ENCODE data around the gene PDZRN3. TPM values are rescaled to one million over a fixed set of nuclear protein-coding genes. Genes with fewer than 3 reads are reported as not detected.

Gene PDZRN3
- total RNA-seq, 1 experiment from 2014 or later = 0.17 TPM

- no TSS peak for BruUV-seq (replicated peaks)
- CTCF ChIA-PET = no interaction called here
These were observed 243.8 kb downstream of the PDZRN3 start for GRCh38 chr3:73380735-73381532.

More at GRCh38 chr3:73380735-73381532, 243.8 kb downstream of the PDZRN3 start:
- ATAC-seq (no peak), DNase-seq (ENCODE audit: low read depth, low spot score) (no peak)
- H3K9ac ChIP-seq (ENCODE audit: low read length) = no peak overlapping the region
- no peak overlapping the region for H2AFZ ChIP-seq (ENCODE audit: low read depth, low read length, poor library complexity, severe bottlenecking)
- ChIA-PET RAD21 (ENCODE audit: low non-redundant PET in 1 of 2, low total read pairs in 2 of 2, uncharacterized antibody in 2 of 2, unreplicated experiment in 2 of 2) (no interaction called here), POLR2A (no interaction called here)
- no peaks in the 10 kb centered on the region for H4K20me1 ChIP-seq (ENCODE audit: insufficient read depth)
- H3K36me3 ChIP-seq (ENCODE audit: control insufficient read depth in 1 of 2, insufficient read depth in 2 of 2, low read length in 2 of 2) = no peaks in the 10 kb centered on the region
- no peak for TF ChIP-seq EGR1 (IDR thresholded peaks at IDR 0.05; ENCODE audit: low read depth)
- no peak for TF ChIP-seq FOSL1 (IDR thresholded peaks at IDR 0.05; ENCODE audit: low read depth)
- no peak for TF ChIP-seq CTCF (IDR thresholded peaks at IDR 0.05 in 2 of 3, conservative IDR thresholded peaks at IDR 0.05 in 1 of 3; ENCODE audit: borderline replicate concordance in 1 of 3, insufficient read depth in 1 of 3, low read depth in 2 of 3, low read length in 2 of 3)
- no peak for TF ChIP-seq ATF3 (IDR thresholded peaks at IDR 0.05)
- no peak for TF ChIP-seq SIN3A (IDR thresholded peaks at IDR 0.05; ENCODE audit: low read depth)
- no peak for TF ChIP-seq TCF7L2 (IDR thresholded peaks at IDR 0.05; ENCODE audit: borderline replicate concordance, extremely low read depth, insufficient read depth, insufficient read length)
- no peak for TF ChIP-seq POLR2AphosphoS5 (IDR thresholded peaks at IDR 0.05; ENCODE audit: low read depth, low read length)
- no peak for TF ChIP-seq YY1 (IDR thresholded peaks at IDR 0.05; ENCODE audit: extremely low read depth, insufficient replicate concordance, low read depth, low read length)
- TF ChIP-seq ZNF274 (IDR thresholded peaks at IDR 0.05; ENCODE audit: low read depth, low read length) = no peak
- no peak for TF ChIP-seq POLR2A (IDR thresholded peaks at IDR 0.05; ENCODE audit: borderline replicate concordance, extremely low read depth, insufficient read depth, insufficient read length)
- no peak for TF ChIP-seq EZH2 (IDR thresholded peaks at IDR 0.05)
- no peak for TF ChIP-seq RAD21 (IDR thresholded peaks at IDR 0.05; ENCODE audit: low read depth)
- no peak overlapping the region for H3K4me2 ChIP-seq (ENCODE audit: low read length)
- H3K27me3 ChIP-seq (ENCODE audit: insufficient read depth, low read length) = peaks cover 33% of the 10 kb centered on the region
- H3K9me2 ChIP-seq (ENCODE audit: insufficient read depth) = no peaks in the 10 kb centered on the region
- H3K27ac ChIP-seq (ENCODE audit: low read depth, low read length) = no peak overlapping the region
- intact Hi-C loops (cut with micrococcal nuclease) = no loop called here
- no peaks in the 10 kb centered on the region for H3K4me1 ChIP-seq (ENCODE audit: control insufficient read depth in 1 of 2, insufficient read depth in 2 of 2, low read length in 2 of 2)
- H3K4me3 ChIP-seq (replicated peaks in 1 of 2; ENCODE audit: low read depth in 1 of 2, low read length in 2 of 2) = no peak overlapping the region
- H3K9me3 ChIP-seq (ENCODE audit: control insufficient read depth in 1 of 2, insufficient read depth in 1 of 2, low read depth in 1 of 2, low read length in 2 of 2) = no peaks in the 10 kb centered on the region
- H3K79me2 ChIP-seq (ENCODE audit: insufficient read depth, low read length) = no peaks in the 10 kb centered on the region

Data from HCT116 (cell line).